ENCODE results near the gene MRPS35.

- TF ChIP-seq NR1H2 (CRISPR knock-in tag; IDR thresholded peaks at IDR 0.05) (no peak), PRDM15 (CRISPR knock-in tag; IDR thresholded peaks at IDR 0.05) (no peak), CREB1 (CRISPR knock-in tag; IDR thresholded peaks at IDR 0.05) (no peak), CTCF (IDR thresholded peaks at IDR 0.05) (no peak), ZNF232 (CRISPR knock-in tag; IDR thresholded peaks at IDR 0.05) (no peak), USF1 (CRISPR knock-in tag; IDR thresholded peaks at IDR 0.05) (no peak), GABPB1 (CRISPR knock-in tag; IDR thresholded peaks at IDR 0.05) (no peak), MXD4 (CRISPR knock-in tag; IDR thresholded peaks at IDR 0.05; ENCODE audit: borderline replicate concordance) (no peak), ZNF416 (CRISPR knock-in tag; IDR thresholded peaks at IDR 0.05) (no peak), ETV6 (CRISPR knock-in tag; IDR thresholded peaks at IDR 0.05) (no peak), CBFB (CRISPR knock-in tag; IDR thresholded peaks at IDR 0.05; ENCODE audit: low read depth) (no peak), NR2C2 (CRISPR knock-in tag; IDR thresholded peaks at IDR 0.05) (no peak), ZNF281 (CRISPR knock-in tag; IDR thresholded peaks at IDR 0.05) (no peak), OVOL2 (CRISPR knock-in tag; IDR thresholded peaks at IDR 0.05; ENCODE audit: borderline replicate concordance) (no peak)
Measured at GRCh38 chr12:27733791-27734190, 23.2 kb downstream of the MRPS35 start.

Data from WTC11 (cell line).